HCT116 (cell line): ENCODE results near the gene SCFD2. TPM values are rescaled to one million over a fixed set of nuclear protein-coding genes. Genes with fewer than 3 reads are reported as not detected.

Source experiments
- ATAC-seq: fragments of 200-7000 bp; cut with Tn5 transposase; 2 replicates; pipeline ENCODE4 v1.9.1; 2020; ENCODE audit warnings: mild to moderate bottlenecking, moderate library complexity
- BruUV-seq: library from RNA; stranded (reverse); fragments of 400-500 nt; replicated peaks from 2 replicates; lab custom pipeline; 2021; lab: Mats Ljungman, UMichigan
- CTCF ChIA-PET: fragments of 300-600 bp; sonication (Branson Sonifier 250); formaldehyde crosslinking; loops from one replicate; lab custom pipeline; 2021; ENCODE audit warnings: antibody characterized with exemption; lab: Charles Lee
- POLR2A ChIA-PET: fragments of 300-600, 350-600 bp; sonication (Branson Sonifier 250); formaldehyde crosslinking; loops from one replicate; lab custom pipeline; 2021; ENCODE audit warnings: antibody characterized with exemption; lab: Charles Lee
- RAD21 ChIA-PET, 2 experiments: fragments of 300-600 bp; sonication (Branson Sonifier 250); formaldehyde crosslinking; loops; one replicate each; lab custom pipeline; 2023; ENCODE audit warnings: low total read pairs in 2 of 2; ENCODE audit not compliant: uncharacterized antibody in 2 of 2, unreplicated experiment in 2 of 2, low non-redundant PET in 1 of 2; lab: Charles Lee
- DNase-seq: peaks from one replicate; pipeline ENCODE4 v3.0.0-alpha.2; 2010; ENCODE audit warnings: low read depth, low spot score
- H2AFZ ChIP-seq: fragments of 200-600 bp; shearing (Covaris generic), sonication (generic); 2 replicates; pipeline ENCODE4 v1.6.1; 2017; ENCODE audit warnings: low read depth, mixed run types, mixed read lengths, antibody characterized with exemption, low read length; ENCODE audit not compliant: poor library complexity, severe bottlenecking
- H3K27ac ChIP-seq: 2 replicates; pipeline ENCODE4 v1.5.1; 2012; ENCODE audit warnings: low read depth, low read length
- H3K27me3 ChIP-seq: fragments of 200-600 bp; sonication (generic); 2 replicates; pipeline ENCODE4 v1.6.1; 2016; ENCODE audit warnings: mixed run types, low read length, mixed read lengths; ENCODE audit not compliant: insufficient read depth
- H3K36me3 ChIP-seq, 2 experiments: fragments of 200-500 bp in 1 of 2; fragments of 200-600 bp in 1 of 2; sonication (Bioruptor generic) in 1 of 2; sonication (generic) in 1 of 2; 2 replicates each; pipeline versions ENCODE4 v1.5.1 to v1.6.1; 2014 to 2016; ENCODE audit warnings: low read length in 2 of 2, inconsistent platforms in 1 of 2, mixed read lengths in 1 of 2, mixed run types in 1 of 2; ENCODE audit not compliant: insufficient read depth in 2 of 2, control insufficient read depth in 1 of 2
- H3K4me1 ChIP-seq, 2 experiments: fragments of 200-600 bp in 1 of 2; sonication (generic) in 1 of 2; 2 replicates each; pipeline versions ENCODE4 v1.5.1 to v1.6.1; 2012 to 2017; ENCODE audit warnings: low read length in 2 of 2, inconsistent platforms in 1 of 2, mild to moderate bottlenecking in 1 of 2, mixed read lengths in 1 of 2, mixed run types in 1 of 2, moderate library complexity in 1 of 2; ENCODE audit not compliant: insufficient read depth in 2 of 2, control insufficient read depth in 1 of 2
- H3K4me2 ChIP-seq: fragments of 200-600 bp; sonication (generic); 2 replicates; pipeline ENCODE4 v1.6.1; 2017; ENCODE audit warnings: mixed run types, low read length, mixed read lengths
- H3K4me3 ChIP-seq, 2 experiments: fragments of 200-600 bp in 1 of 2; sonication (generic) in 1 of 2; replicated peaks in 1 of 2; 2 replicates each; pipeline ENCODE4 v1.5.1; 2011 to 2016; ENCODE audit warnings: low read length in 2 of 2, control low read depth in 1 of 2, low read depth in 1 of 2, mild to moderate bottlenecking in 1 of 2, mixed read lengths in 1 of 2, mixed run types in 1 of 2
- H3K79me2 ChIP-seq: fragments of 200-600 bp; sonication (generic); 2 replicates; pipeline ENCODE4 v1.6.1; 2017; ENCODE audit warnings: mild to moderate bottlenecking, mixed run types, low read length, moderate library complexity, mixed read lengths; ENCODE audit not compliant: insufficient read depth
- H3K9ac ChIP-seq: fragments of 200-600 bp; sonication (generic); 2 replicates; pipeline ENCODE4 v1.6.1; 2016; ENCODE audit warnings: low read length, mixed read lengths
- H3K9me2 ChIP-seq: fragments of 200-600 bp; sonication (generic), shearing (Covaris generic); 2 replicates; pipeline ENCODE4 v1.6.1; 2017; ENCODE audit warnings: mixed run types, mild to moderate bottlenecking, moderate library complexity; ENCODE audit not compliant: insufficient read depth
- H3K9me3 ChIP-seq, 2 experiments: fragments of 200-500 bp in 1 of 2; fragments of 200-600 bp in 1 of 2; sonication (Bioruptor generic) in 1 of 2; sonication (generic) in 1 of 2; 2 replicates each; pipeline ENCODE4 v1.6.1; 2014 to 2017; ENCODE audit warnings: low read length in 2 of 2, mixed read lengths in 2 of 2, inconsistent platforms in 1 of 2, low read depth in 1 of 2, mild to moderate bottlenecking in 1 of 2, mixed run types in 1 of 2, moderate library complexity in 1 of 2; ENCODE audit not compliant: control insufficient read depth in 1 of 2, insufficient read depth in 1 of 2
- H4K20me1 ChIP-seq: fragments of 200-600 bp; sonication (generic), shearing (Covaris generic); 2 replicates; pipeline ENCODE4 v1.6.1; 2017; ENCODE audit warnings: mixed run types, mild to moderate bottlenecking, moderate library complexity; ENCODE audit not compliant: insufficient read depth
- ATF3 ChIP-seq: IDR thresholded peaks from 2 replicates; pipeline ENCODE4 v1.6.1; 2012
- CBX3 ChIP-seq: IDR thresholded peaks from 2 replicates; pipeline ENCODE4 v1.6.1; 2012; ENCODE audit warnings: low read depth
- CEBPB ChIP-seq: IDR thresholded peaks from 2 replicates; pipeline ENCODE4 v1.6.1; 2012; ENCODE audit warnings: low read depth
- CTCF ChIP-seq, 3 experiments: fragments of 200-600 bp in 1 of 3; sonication (generic) in 1 of 3; IDR thresholded peaks in 2 of 3; conservative IDR thresholded peaks in 1 of 3; 2 replicates each; pipeline ENCODE4 v1.5.1; 2012 to 2017; ENCODE audit warnings: low read depth in 2 of 3, low read length in 2 of 3, antibody characterized with exemption in 1 of 3, borderline replicate concordance in 1 of 3, control low read depth in 1 of 3, mild to moderate bottlenecking in 1 of 3, mixed read lengths in 1 of 3, mixed run types in 1 of 3, moderate library complexity in 1 of 3; ENCODE audit not compliant: insufficient read depth in 1 of 3
- EGR1 ChIP-seq: IDR thresholded peaks from 2 replicates; pipeline ENCODE4 v1.6.1; 2012; ENCODE audit warnings: low read depth
- EZH2 ChIP-seq: fragments of 200-600 bp; sonication (generic); IDR thresholded peaks from 2 replicates; pipeline ENCODE4 v1.6.1; 2017; ENCODE audit warnings: antibody characterized with exemption, mixed run types
- FOSL1 ChIP-seq: IDR thresholded peaks from 2 replicates; pipeline ENCODE4 v1.6.1; 2012; ENCODE audit warnings: low read depth
- JUND ChIP-seq: IDR thresholded peaks from 2 replicates; pipeline ENCODE4 v1.6.1; 2012
- POLR2AphosphoS5 ChIP-seq: IDR thresholded peaks from 2 replicates; pipeline ENCODE4 v1.6.1; 2011; ENCODE audit warnings: mild to moderate bottlenecking, low read depth, low read length, moderate library complexity
- RAD21 ChIP-seq: IDR thresholded peaks from 2 replicates; pipeline ENCODE4 v1.6.1; 2012; ENCODE audit warnings: low read depth, mild to moderate bottlenecking
- REST ChIP-seq: IDR thresholded peaks from 2 replicates; pipeline ENCODE4 v1.6.1; 2012; ENCODE audit warnings: low read depth
- SRF ChIP-seq: IDR thresholded peaks from 2 replicates; pipeline ENCODE4 v1.6.1; 2012; ENCODE audit warnings: low read depth
- YY1 ChIP-seq: IDR thresholded peaks from 2 replicates; pipeline ENCODE4 v1.6.1; 2011; ENCODE audit warnings: low read length, low read depth, moderate library complexity, mild to moderate bottlenecking; ENCODE audit not compliant: insufficient replicate concordance; ENCODE audit errors: extremely low read depth
- ZNF274 ChIP-seq: fragments of 200-500 bp; sonication (Bioruptor generic); IDR thresholded peaks from 2 replicates; pipeline ENCODE4 v1.6.1; 2014; ENCODE audit warnings: mild to moderate bottlenecking, low read depth, low read length, inconsistent platforms
- intact Hi-C: fragments of 100-400 bp; cut with micrococcal nuclease; formaldehyde crosslinking; loops from 2 replicates; pipeline ENCODE4 v1.10.0; 2022
- total RNA-seq: library from RNA; stranded (reverse); gene quantifications from one replicate; pipeline ENCODE4 v1.2.1, GENCODE V29; 2021; ENCODE audit not compliant: unreplicated experiment

Gene SCFD2
- total RNA-seq, 1 experiment from 2014 or later = 13.6 TPM

GRCh38 chr4:53064609-53065008, 301.3 kb downstream of the SCFD2 start:
- Histone ChIP-seq H3K4me3 (no peak overlapping the region), H2AFZ (no peak overlapping the region), H3K36me3 (no peaks in the 10 kb centered on the region), H3K79me2 (no peaks in the 10 kb centered on the region), H3K9ac (no peak overlapping the region), H3K4me1 (no peaks in the 10 kb centered on the region), H3K27ac (no peak overlapping the region), H3K4me2 (no peak overlapping the region), H3K27me3 (no peaks in the 10 kb centered on the region), H4K20me1 (no peaks in the 10 kb centered on the region), H3K9me3 (peaks cover 0 to 5% of the 10 kb centered on the region in 2 experiments; a peak in 1 of 4 replicates), H3K9me2 (no peaks in the 10 kb centered on the region)
- DNase-seq = no peak
- intact Hi-C loops = no loop called here
- CTCF ChIA-PET = no interaction called here
- POLR2A ChIA-PET = no interaction called here
- no peak for ATAC-seq
- TF ChIP-seq FOSL1 = no peak
- TF ChIP-seq JUND = no peak
- no peak for TF ChIP-seq SRF
- no peak for TF ChIP-seq ATF3
- no peak for TF ChIP-seq EZH2
- no peak for TF ChIP-seq CBX3
- TF ChIP-seq RAD21 = no peak
- TF ChIP-seq CEBPB = no peak
- TF ChIP-seq YY1 = no peak
- no peak for TF ChIP-seq ZNF274
- TF ChIP-seq REST = no peak
- TF ChIP-seq POLR2AphosphoS5 = no peak
- no peak for TF ChIP-seq EGR1
- no peak for TF ChIP-seq CTCF (IDR thresholded peaks at IDR 0.05 in 2 of 3, conservative IDR thresholded peaks at IDR 0.05 in 1 of 3; ENCODE audit: borderline replicate concordance in 1 of 3, insufficient read depth in 1 of 3, low read depth in 2 of 3, low read length in 2 of 3)
- RAD21 ChIA-PET = no interaction called here
- no TSS peak for BruUV-seq
